HepG2 (cell line): ENCODE measurements around the gene KLHL18. TPM values are rescaled to one million over a fixed set of nuclear protein-coding genes. Genes with fewer than 3 reads are reported as not detected.

ENCODE experiments used
- ASH2L ChIP-seq: fragments of 300-600, 200-600 bp; sonication (generic); IDR thresholded peaks from 2 replicates; pipeline ENCODE4 v1.7.0; 2017; ENCODE audit warnings: low read depth, mild to moderate bottlenecking, moderate library complexity, mixed read lengths, low read length; ENCODE audit not compliant: insufficient read length
- DNMT3B ChIP-seq: conservative IDR thresholded peaks from 2 replicates; pipeline ENCODE4 v1.6.1; 2016; ENCODE audit warnings: missing biosample characterization, control low read depth
- ELF1 ChIP-seq: sonication (generic); formaldehyde crosslinking; IDR thresholded peaks from 2 replicates; pipeline ENCODE4 v1.4.0; 2020; ENCODE audit warnings: missing genetic modification reagents
- GLI4 ChIP-seq: sonication (generic); formaldehyde crosslinking; IDR thresholded peaks from 2 replicates; pipeline ENCODE4 v1.5.1; 2020; ENCODE audit warnings: missing genetic modification reagents, mild to moderate bottlenecking, moderate library complexity, borderline replicate concordance
- HOXA3 ChIP-seq: sonication (generic); formaldehyde crosslinking; IDR thresholded peaks from 2 replicates; pipeline ENCODE4 v1.5.0; 2020; ENCODE audit warnings: missing genetic modification reagents
- ISX ChIP-seq: sonication (generic); formaldehyde crosslinking; conservative IDR thresholded peaks from 2 replicates; pipeline ENCODE4 v1.5.0; 2020; ENCODE audit warnings: missing genetic modification reagents
- NONO ChIP-seq, 2 experiments: fragments of 450-650 bp in 1 of 2; sonication (generic) in 1 of 2; formaldehyde crosslinking in 1 of 2; IDR thresholded peaks in 1 of 2; conservative IDR thresholded peaks in 1 of 2; 2 replicates each; pipeline versions ENCODE4 v1.6.1 to v1.8.0; 2017 to 2022; ENCODE audit warnings: mild to moderate bottlenecking in 1 of 2, missing genetic modification reagents in 1 of 2, moderate library complexity in 1 of 2
- PHB2 ChIP-seq: fragments of 450-650 bp; IDR thresholded peaks from 2 replicates; pipeline ENCODE4 v1.6.1; 2018; ENCODE audit not compliant: partially characterized antibody
- RNF2 ChIP-seq: fragments of 450-650 bp; conservative IDR thresholded peaks from 2 replicates; pipeline ENCODE4 v1.6.1; 2016; ENCODE audit warnings: low read depth
- SMARCC2 ChIP-seq: fragments of 450-650 bp; IDR thresholded peaks from 2 replicates; pipeline ENCODE4 v1.6.1; 2017; ENCODE audit warnings: antibody characterized with exemption, mild to moderate bottlenecking
- SOX6 ChIP-seq, 2 experiments: fragments of 450-650 bp in 1 of 2; sonication (generic) in 1 of 2; formaldehyde crosslinking in 1 of 2; IDR thresholded peaks; 2 replicates each; pipeline versions ENCODE4 v1.4.0 to v1.6.1; 2017 to 2020; ENCODE audit warnings: antibody characterized with exemption in 1 of 2, mild to moderate bottlenecking in 1 of 2, missing genetic modification reagents in 1 of 2
- SPEN ChIP-seq: sonication (generic); formaldehyde crosslinking; IDR thresholded peaks from 2 replicates; pipeline ENCODE4 v1.5.1; 2020; ENCODE audit warnings: low read depth, mild to moderate bottlenecking, missing genetic modification reagents
- TEAD3 ChIP-seq: optimal IDR thresholded peaks from 2 replicates; pipeline ENCODE3; 2016; ENCODE audit warnings: borderline replicate concordance
- ZNF232 ChIP-seq: sonication (generic); formaldehyde crosslinking; IDR thresholded peaks from 2 replicates; pipeline ENCODE4 v1.4.0; 2020; ENCODE audit warnings: missing genetic modification reagents, borderline replicate concordance
- ZNF292 ChIP-seq: sonication (generic); formaldehyde crosslinking; IDR thresholded peaks from 2 replicates; pipeline ENCODE4 v1.8.1; 2022; ENCODE audit warnings: mild to moderate bottlenecking, low read depth, missing genetic modification reagents, borderline replicate concordance
- ZNF33A ChIP-seq: sonication (generic); formaldehyde crosslinking; IDR thresholded peaks from 2 replicates; pipeline ENCODE4 v1.5.1; 2020; ENCODE audit warnings: missing genetic modification reagents, mild to moderate bottlenecking, moderate library complexity, borderline replicate concordance
- polyA plus RNA-seq, 8 experiments: library from polyadenylated mRNA; depleted of rRNA in 3 of 8; stranded (reverse) in 7 of 8; unstranded in 1 of 8; fragments of >200 nt; fragmentation: Illumina TruSeq in 4 of 8; extraction: Trizol in 4 of 8; gene quantifications; 2 replicates each; pipeline versions ENCODE4 v1.2.1 to v1.2.3, GENCODE V29; 2011 to 2016; ENCODE audit warnings: low read depth in 4 of 8, missing spikeins in 1 of 8, mixed read lengths in 1 of 8; ENCODE audit not compliant: insufficient read depth in 1 of 8
- total RNA-seq, 5 experiments: library from RNA; depleted of rRNA; stranded (reverse); fragments of >200 nt; fragmentation: Illumina TruSeq; extraction: Trizol; gene quantifications; 2 replicates each; pipeline ENCODE4 v1.2.3, GENCODE V29; 2016; ENCODE audit warnings: low read depth in 1 of 5
- TF ChIP-seq, protein P1 (sequence below): sonication (generic); formaldehyde crosslinking; IDR thresholded peaks from 2 replicates; pipeline ENCODE4 v1.8.1; 2023; ENCODE audit warnings: mild to moderate bottlenecking, missing genetic modification reagents
- TF ChIP-seq, protein P2 (sequence below): sonication (generic); formaldehyde crosslinking; IDR thresholded peaks from 2 replicates; pipeline ENCODE4 v1.5.0; 2020; ENCODE audit warnings: mild to moderate bottlenecking, missing genetic modification reagents
- TF ChIP-seq, protein P3 (sequence below): sonication (generic); formaldehyde crosslinking; IDR thresholded peaks from 2 replicates; pipeline ENCODE4 v1.4.0; 2020; ENCODE audit warnings: missing genetic modification reagents
- TF ChIP-seq, protein P4 (sequence below): IDR thresholded peaks from 2 replicates; pipeline ENCODE4 v1.6.1; 2016; ENCODE audit warnings: missing compliant biosample characterization, missing genetic modification reagents, borderline replicate concordance
- TF ChIP-seq, protein P5 (sequence below): sonication (generic); formaldehyde crosslinking; IDR thresholded peaks from 2 replicates; pipeline ENCODE4 v1.4.0; 2020; ENCODE audit warnings: mild to moderate bottlenecking, missing genetic modification reagents
- TF ChIP-seq, protein P6 (sequence below): sonication (generic); formaldehyde crosslinking; conservative IDR thresholded peaks from 2 replicates; pipeline ENCODE4 v1.8.1; 2023; ENCODE audit warnings: missing genetic modification reagents

Gene KLHL18
- total and polyA plus RNA-seq, 2 of the 13 experiments (the other 11 are each of a cell fraction or from before 2014, with no cell fraction given), result 17.5 to 18.8 TPM

DNA sequence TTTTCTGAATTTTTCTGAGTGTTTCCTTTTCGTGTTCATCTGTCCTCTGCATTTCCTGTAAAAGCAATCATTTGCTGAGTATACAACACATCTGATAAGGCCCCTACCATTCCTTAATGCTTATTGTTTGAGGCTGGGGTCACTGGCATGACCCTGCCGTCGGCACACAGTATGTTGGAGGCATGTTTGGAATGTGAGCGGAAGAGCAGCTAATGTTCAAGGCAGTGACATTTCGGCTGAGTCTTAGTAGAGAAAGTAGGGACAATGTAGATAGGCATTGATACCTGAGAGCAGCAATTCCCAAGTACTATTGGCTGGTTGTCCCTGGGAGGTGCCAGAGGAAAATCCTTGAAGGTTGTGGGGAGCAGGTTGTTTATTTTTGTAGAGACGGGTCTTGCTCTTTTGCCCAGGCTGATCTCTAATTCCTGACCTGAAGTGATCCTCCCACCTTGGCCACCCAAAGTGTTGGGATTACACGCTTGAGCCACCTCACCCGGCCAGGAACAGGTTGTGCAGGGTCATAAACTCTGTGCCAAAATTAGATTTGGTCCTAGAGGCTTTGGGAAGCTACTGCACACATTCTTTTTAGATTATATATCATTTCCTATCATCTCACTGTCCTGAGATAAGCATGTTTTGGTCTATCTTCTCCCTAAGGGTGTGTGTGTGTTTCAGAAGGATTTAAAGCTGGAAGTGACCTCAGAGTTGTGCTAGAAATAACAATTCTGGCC lies 111.6 kb downstream of the KLHL18 start (continued):
- TF ChIP-seq, protein P1, sequence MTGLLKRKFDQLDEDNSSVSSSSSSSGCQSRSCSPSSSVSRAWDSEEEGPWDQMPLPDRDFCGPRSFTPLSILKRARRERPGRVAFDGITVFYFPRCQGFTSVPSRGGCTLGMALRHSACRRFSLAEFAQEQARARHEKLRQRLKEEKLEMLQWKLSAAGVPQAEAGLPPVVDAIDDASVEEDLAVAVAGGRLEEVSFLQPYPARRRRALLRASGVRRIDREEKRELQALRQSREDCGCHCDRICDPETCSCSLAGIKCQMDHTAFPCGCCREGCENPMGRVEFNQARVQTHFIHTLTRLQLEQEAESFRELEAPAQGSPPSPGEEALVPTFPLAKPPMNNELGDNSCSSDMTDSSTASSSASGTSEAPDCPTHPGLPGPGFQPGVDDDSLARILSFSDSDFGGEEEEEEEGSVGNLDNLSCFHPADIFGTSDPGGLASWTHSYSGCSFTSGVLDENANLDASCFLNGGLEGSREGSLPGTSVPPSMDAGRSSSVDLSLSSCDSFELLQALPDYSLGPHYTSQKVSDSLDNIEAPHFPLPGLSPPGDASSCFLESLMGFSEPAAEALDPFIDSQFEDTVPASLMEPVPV (CRISPR knock-in tag), result no peak
- TF ChIP-seq ASH2L (no peak), ZNF292 (peak; percentile 60; the same call in 1 of the 2 replicates), ISX (CRISPR knock-in tag) (no peak), SOX6 (IDR thresholded peaks at IDR 0.05) (no peak), SOX6 (CRISPR knock-in tag; IDR thresholded peaks at IDR 0.05) (peak; percentile 92), RNF2 (no peak), TEAD3 (peak; percentile 99), ZNF232 (CRISPR knock-in tag) (no peak), HOXA3 (CRISPR knock-in tag) (no peak; the same call in 1 of the 2 replicates), NONO (IDR thresholded peaks at IDR 0.05) (no peak), NONO (CRISPR knock-in tag; conservative IDR thresholded peaks at IDR 0.05) (peak; percentile 64), DNMT3B (CRISPR knock-in tag) (no peak), PHB2 (no peak), ZNF33A (CRISPR knock-in tag) (no peak), SMARCC2 (no peak), GLI4 (no peak), SPEN (CRISPR knock-in tag) (no peak), ELF1 (CRISPR knock-in tag) (peak; percentile 56)
- TF ChIP-seq, protein P2, sequence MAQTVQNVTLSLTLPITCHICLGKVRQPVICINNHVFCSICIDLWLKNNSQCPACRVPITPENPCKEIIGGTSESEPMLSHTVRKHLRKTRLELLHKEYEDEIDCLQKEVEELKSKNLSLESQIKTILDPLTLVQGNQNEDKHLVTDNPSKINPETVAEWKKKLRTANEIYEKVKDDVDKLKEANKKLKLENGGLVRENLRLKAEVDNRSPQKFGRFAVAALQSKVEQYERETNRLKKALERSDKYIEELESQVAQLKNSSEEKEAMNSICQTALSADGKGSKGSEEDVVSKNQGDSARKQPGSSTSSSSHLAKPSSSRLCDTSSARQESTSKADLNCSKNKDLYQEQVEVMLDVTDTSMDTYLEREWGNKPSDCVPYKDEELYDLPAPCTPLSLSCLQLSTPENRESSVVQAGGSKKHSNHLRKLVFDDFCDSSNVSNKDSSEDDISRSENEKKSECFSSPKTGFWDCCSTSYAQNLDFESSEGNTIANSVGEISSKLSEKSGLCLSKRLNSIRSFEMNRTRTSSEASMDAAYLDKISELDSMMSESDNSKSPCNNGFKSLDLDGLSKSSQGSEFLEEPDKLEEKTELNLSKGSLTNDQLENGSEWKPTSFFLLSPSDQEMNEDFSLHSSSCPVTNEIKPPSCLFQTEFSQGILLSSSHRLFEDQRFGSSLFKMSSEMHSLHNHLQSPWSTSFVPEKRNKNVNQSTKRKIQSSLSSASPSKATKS (CRISPR knock-in tag), result no peak
- TF ChIP-seq, protein P3, sequence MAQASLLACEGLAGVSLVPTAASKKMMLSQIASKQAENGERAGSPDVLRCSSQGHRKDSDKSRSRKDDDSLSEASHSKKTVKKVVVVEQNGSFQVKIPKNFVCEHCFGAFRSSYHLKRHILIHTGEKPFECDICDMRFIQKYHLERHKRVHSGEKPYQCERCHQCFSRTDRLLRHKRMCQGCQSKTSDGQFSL (CRISPR knock-in tag), result no peak
- TF ChIP-seq, protein P4, sequence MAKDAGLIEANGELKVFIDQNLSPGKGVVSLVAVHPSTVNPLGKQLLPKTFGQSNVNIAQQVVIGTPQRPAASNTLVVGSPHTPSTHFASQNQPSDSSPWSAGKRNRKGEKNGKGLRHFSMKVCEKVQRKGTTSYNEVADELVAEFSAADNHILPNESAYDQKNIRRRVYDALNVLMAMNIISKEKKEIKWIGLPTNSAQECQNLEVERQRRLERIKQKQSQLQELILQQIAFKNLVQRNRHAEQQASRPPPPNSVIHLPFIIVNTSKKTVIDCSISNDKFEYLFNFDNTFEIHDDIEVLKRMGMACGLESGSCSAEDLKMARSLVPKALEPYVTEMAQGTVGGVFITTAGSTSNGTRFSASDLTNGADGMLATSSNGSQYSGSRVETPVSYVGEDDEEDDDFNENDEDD (CRISPR knock-in tag), result no peak
- TF ChIP-seq, protein P5, sequence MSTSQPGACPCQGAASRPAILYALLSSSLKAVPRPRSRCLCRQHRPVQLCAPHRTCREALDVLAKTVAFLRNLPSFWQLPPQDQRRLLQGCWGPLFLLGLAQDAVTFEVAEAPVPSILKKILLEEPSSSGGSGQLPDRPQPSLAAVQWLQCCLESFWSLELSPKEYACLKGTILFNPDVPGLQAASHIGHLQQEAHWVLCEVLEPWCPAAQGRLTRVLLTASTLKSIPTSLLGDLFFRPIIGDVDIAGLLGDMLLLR (CRISPR knock-in tag), result no peak
- TF ChIP-seq, protein P6, sequence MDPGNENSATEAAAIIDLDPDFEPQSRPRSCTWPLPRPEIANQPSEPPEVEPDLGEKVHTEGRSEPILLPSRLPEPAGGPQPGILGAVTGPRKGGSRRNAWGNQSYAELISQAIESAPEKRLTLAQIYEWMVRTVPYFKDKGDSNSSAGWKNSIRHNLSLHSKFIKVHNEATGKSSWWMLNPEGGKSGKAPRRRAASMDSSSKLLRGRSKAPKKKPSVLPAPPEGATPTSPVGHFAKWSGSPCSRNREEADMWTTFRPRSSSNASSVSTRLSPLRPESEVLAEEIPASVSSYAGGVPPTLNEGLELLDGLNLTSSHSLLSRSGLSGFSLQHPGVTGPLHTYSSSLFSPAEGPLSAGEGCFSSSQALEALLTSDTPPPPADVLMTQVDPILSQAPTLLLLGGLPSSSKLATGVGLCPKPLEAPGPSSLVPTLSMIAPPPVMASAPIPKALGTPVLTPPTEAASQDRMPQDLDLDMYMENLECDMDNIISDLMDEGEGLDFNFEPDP, result no peak
